Activated CD8-positive, alpha-beta T cell treated with anti-CD3 and anti-CD28 coated beads, Interleukin-2, amount 10 ng/mL, durations not matched to agents 7 days and 5 days (primary cell): ENCODE measurements around the gene MYOG. TPM values are rescaled to one million over a fixed set of nuclear protein-coding genes. Genes with fewer than 3 reads are reported as not detected.
A peak's percentile ranks its signal among the peaks of the same experiment; 100 is the strongest.

Experiments used
- ATAC-seq: fragments of 150-1000 bp; cut with Tn5 transposase; one replicate; pipeline ENCODE4 v1.10.0; 2021; ENCODE audit warnings: moderate library complexity
- CTCF ChIA-PET: fragments of 350-600 bp; sonication (Branson Sonifier 250); formaldehyde crosslinking; loops from one replicate; lab custom pipeline; 2021; ENCODE audit warnings: antibody characterized with exemption; lab: Charles Lee
- POLR2A ChIA-PET: fragments of 350-600 bp; sonication (Branson Sonifier 250); formaldehyde crosslinking; loops from one replicate; lab custom pipeline; 2021; ENCODE audit warnings: antibody characterized with exemption; lab: Charles Lee
- DNase-seq: peaks from one replicate; pipeline ENCODE4 v3.0.0-alpha.2; 2020
- H3K27ac Mint-ChIP-seq: one replicate; pipeline ENCODE4 v1.8.0; 2021; ENCODE audit warnings: mild to moderate bottlenecking, mixed read lengths
- H3K27me3 Mint-ChIP-seq: one replicate; pipeline ENCODE4 v1.8.0; 2021; ENCODE audit warnings: low read depth, mixed read lengths
- H3K36me3 Mint-ChIP-seq: one replicate; pipeline ENCODE4 v1.8.0; 2021; ENCODE audit warnings: low read depth, mixed read lengths
- H3K4me1 Mint-ChIP-seq: one replicate; pipeline ENCODE4 v1.8.0; 2021; ENCODE audit warnings: low read depth, mixed read lengths
- H3K4me3 Mint-ChIP-seq: one replicate; pipeline ENCODE4 v1.8.0; 2021; ENCODE audit warnings: mild to moderate bottlenecking, mixed read lengths
- H3K9me3 Mint-ChIP-seq: one replicate; pipeline ENCODE4 v1.8.0; 2022; ENCODE audit warnings: mixed read lengths; ENCODE audit not compliant: insufficient read depth
- total RNA-seq, 2 experiments: library from RNA; stranded (reverse); gene quantifications; one replicate each; pipeline ENCODE4 v1.2.3, GENCODE V29; 2021

MYOG gene
- total RNA-seq, 2 experiments from 2014 or later, result not detected

DNA sequence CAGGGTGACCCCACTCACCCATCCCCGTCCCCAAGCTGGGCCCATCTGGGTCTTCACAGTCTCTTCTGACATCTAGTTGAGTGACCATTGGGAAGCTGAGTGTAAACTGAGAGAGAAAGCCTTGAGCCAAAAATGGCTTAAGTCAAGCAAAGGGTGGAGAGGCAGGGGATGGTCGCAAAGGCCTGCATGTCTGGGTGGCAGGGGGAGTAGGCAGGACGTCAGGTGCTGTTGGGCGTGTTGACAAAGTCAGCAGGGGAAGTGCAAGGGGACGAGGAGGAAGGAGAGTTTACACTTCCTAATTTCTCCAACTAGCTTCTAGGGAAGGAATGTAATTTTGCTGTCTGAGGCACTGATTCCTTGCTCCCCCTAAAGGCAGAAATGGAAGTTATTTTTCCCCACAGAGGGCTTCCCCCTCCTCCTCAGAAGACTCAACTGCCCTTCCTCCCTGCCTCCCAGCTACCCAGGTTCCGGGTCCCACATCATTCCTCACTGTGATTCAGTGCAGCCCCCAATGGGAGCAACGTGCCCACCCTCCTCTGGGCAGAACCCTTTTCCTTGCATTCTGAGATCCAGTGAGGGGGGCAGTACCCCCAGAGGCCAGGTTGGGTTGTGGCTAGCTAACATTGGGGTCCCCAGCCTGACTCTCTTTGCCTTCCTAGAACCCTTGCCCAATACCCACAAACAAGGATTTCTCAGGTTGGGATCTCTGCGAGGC is 40.5 kb upstream of the MYOG start:
- ATAC-seq (no peak), DNase-seq (no peak)
- ChIA-PET POLR2A (no interaction called here), CTCF (no interaction called here)
- no peak overlapping the region for H3K27ac Mint-ChIP-seq
- no peaks in the 10 kb centered on the region for H3K9me3 Mint-ChIP-seq
- H3K27me3 Mint-ChIP-seq, result peaks cover 61% of the 10 kb centered on the region
- no peak overlapping the region for H3K4me3 Mint-ChIP-seq
- H3K4me1 Mint-ChIP-seq, result peaks cover 22% of the 10 kb centered on the region
- H3K36me3 Mint-ChIP-seq, result no peaks in the 10 kb centered on the region

DNA sequence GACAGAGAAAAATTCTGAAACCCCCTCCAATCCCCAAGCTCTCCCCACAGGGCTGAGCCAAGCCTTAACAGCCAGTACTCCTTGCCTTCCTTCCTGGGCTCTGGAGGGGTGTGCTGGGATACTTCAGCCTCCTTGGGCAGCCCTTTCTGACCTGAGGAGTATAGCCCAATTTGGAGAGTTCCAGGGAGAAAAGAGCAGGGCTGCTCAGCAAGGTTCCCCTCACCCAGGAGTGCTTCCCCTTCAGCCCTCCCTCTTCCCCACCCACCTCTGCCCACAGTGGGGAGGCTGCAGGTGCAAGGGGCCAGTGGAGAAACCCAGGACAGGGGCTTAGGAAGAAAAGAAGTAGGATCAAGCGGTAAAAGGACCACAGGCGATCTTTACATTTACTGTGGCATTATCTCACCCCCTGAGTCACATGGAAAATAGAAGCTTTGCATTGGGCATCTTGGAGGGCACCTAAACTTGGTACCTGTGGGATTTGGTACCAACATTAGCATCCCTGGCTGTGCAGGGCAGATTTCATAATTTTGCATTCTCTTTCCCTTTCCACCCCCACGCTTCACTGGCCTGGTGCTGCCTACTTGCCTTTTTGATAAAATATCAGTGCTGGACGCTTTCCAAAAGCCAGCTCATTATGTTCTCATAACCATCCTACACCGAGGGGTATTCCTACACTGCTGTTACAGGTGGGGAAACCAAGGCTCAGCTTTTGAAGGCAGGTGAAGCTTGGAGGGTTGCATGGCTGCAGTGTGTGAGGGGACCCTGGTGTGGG is 38.9 kb upstream of the MYOG start:
- Mint-ChIP-seq H3K27ac (no peak overlapping the region), H3K4me3 (no peak overlapping the region), H3K36me3 (no peaks in the 10 kb centered on the region), H3K4me1 (peaks cover 26% of the 10 kb centered on the region), H3K27me3 (peaks cover 72% of the 10 kb centered on the region), H3K9me3 (no peaks in the 10 kb centered on the region)
- POLR2A ChIA-PET, result no interaction called here
- ATAC-seq (no peak), DNase-seq (no peak)
- CTCF ChIA-PET, result interaction anchor here (1.3 kb wide), 1 partner anchor 12 kb away, joined by 3 read pairs; no protein-coding TSS in a partner anchor

DNA sequence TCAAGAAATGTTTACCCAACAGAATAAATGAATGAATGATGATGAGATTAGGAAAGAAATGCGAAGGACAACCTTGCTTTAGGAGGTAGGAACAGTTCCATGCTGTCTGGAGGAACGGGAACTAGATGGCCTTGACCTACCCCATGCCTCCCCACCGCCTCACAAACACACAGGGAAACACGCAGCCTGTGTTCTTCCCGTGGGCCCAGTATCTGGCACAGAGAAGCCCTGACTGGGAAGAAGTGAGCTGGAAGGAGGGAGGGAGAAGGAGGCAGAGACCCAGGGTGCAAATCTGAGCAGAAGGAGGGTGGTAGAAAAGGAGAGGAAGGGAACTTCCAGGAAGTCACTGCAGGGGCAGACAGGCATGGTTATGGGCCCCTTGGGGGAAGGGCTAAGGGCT is 38.2 kb upstream of the MYOG start:
- Mint-ChIP-seq H3K4me3 (no peak overlapping the region), H3K36me3 (no peaks in the 10 kb centered on the region), H3K9me3 (no peaks in the 10 kb centered on the region), H3K4me1 (peaks cover 26% of the 10 kb centered on the region), H3K27ac (no peak overlapping the region), H3K27me3 (peaks cover 66% of the 10 kb centered on the region)
- ChIA-PET CTCF (no interaction called here), POLR2A (no interaction called here)
- ATAC-seq (no peak), DNase-seq (no peak)

GRCh38 chr1:203122159-203122558 is 36.3 kb upstream of the MYOG start:
- ChIA-PET CTCF (no interaction called here), POLR2A (no interaction called here)
- no peak for ATAC-seq
- H3K36me3 Mint-ChIP-seq, result no peaks in the 10 kb centered on the region
- DNase-seq, result no peak
- peaks cover 64% of the 10 kb centered on the region for H3K27me3 Mint-ChIP-seq
- no peak overlapping the region for H3K4me3 Mint-ChIP-seq
- H3K4me1 Mint-ChIP-seq, result peaks cover 20% of the 10 kb centered on the region
- H3K27ac Mint-ChIP-seq, result no peak overlapping the region
- no peaks in the 10 kb centered on the region for H3K9me3 Mint-ChIP-seq

- no peaks in the 10 kb centered on the region for H3K9me3 Mint-ChIP-seq
- no peak overlapping the region for H3K4me3 Mint-ChIP-seq
- no peaks in the 10 kb centered on the region for H3K36me3 Mint-ChIP-seq
- POLR2A ChIA-PET, result interaction anchor here (0.7 to 1.1 kb wide), 2 partner anchors 9 to 730 kb away, joined by 3 to 4 read pairs; no protein-coding TSS in a partner anchor
- H3K27me3 Mint-ChIP-seq, result peaks cover 57% of the 10 kb centered on the region
- no peak for DNase-seq
- H3K4me1 Mint-ChIP-seq, result peaks cover 16% of the 10 kb centered on the region
- H3K27ac Mint-ChIP-seq, result no peak overlapping the region
- CTCF ChIA-PET, result interaction anchor here (0.8 to 1.2 kb wide), 3 partner anchors 51 to 147 kb away, joined by 3 to 6 read pairs (median 4); no protein-coding TSS in a partner anchor
- ATAC-seq, result peak; percentile 23
Measured at GRCh38 chr1:203121186-203122015, 35.6 kb upstream of the MYOG start.

DNA sequence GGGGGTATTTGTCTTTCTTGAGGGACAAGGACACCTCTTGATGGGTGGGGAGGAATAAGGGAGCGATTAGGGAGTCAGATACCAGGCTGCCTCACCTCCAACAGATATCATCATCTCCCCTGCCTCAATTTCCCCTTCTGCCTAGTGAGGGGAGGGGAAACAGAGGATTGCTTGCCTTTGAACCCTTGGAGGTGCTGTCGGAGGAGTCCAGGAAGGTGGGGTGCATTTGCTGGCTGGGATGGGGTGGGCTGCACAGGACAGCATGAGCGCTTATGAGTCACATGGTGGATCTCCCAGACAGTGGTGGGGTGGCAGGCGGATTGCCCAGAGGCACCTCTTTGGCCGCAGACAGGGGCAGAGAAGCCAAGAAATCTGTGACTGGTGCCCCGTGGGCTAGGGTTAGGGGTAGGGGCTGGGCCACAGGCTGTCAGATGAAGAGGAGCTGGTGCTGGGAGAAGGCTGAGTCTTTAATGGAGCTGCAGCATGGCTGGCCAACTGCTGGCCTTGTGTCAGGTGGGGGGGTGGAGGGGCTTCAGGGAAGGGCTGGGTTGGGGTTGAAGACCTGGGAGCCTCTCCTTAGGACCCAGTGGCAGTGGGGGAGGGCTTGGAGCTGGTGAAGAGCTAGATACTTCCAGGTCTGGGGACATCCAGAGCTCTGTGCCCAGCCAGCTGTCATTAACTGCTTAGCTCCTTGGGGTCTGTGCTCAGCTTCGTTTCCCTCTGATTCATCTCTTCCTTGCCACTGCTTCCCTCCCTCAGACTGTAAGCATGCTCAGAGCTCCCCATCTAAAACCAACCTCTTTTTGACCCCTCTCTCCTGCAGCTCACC is 34.7 kb upstream of the MYOG start:
- peaks cover 53% of the 10 kb centered on the region for H3K27me3 Mint-ChIP-seq
- POLR2A ChIA-PET, result interaction anchor here (0.7 to 1.1 kb wide), 2 partner anchors 9 to 731 kb away, joined by 3 to 4 read pairs; no protein-coding TSS in a partner anchor
- no peaks in the 10 kb centered on the region for H3K9me3 Mint-ChIP-seq
- no peak for ATAC-seq
- H3K27ac Mint-ChIP-seq, result no peak overlapping the region
- peaks cover 16% of the 10 kb centered on the region for H3K4me1 Mint-ChIP-seq
- peak; percentile 19 for DNase-seq
- CTCF ChIA-PET, result interaction anchor here (0.8 to 1.2 kb wide), 3 partner anchors 52 to 148 kb away, joined by 3 to 6 read pairs (median 4); no protein-coding TSS in a partner anchor
- H3K36me3 Mint-ChIP-seq, result no peaks in the 10 kb centered on the region
- no peak overlapping the region for H3K4me3 Mint-ChIP-seq

- DNase-seq, result peak; percentile 54
Measured at GRCh38 chr1:203117611-203118575, 32.1 kb upstream of the MYOG start.

GRCh38 chr1:203116091-203116820 is 30.4 kb upstream of the MYOG start:
- no peaks in the 10 kb centered on the region for H3K36me3 Mint-ChIP-seq
- no peaks in the 10 kb centered on the region for H3K9me3 Mint-ChIP-seq
- H3K4me3 Mint-ChIP-seq, result no peak overlapping the region
- DNase-seq (no peak), ATAC-seq (no peak)
- ChIA-PET POLR2A (no interaction called here), CTCF (interaction anchor here (2.9 to 3.8 kb wide), 2 partner anchors 56 to 101 kb away, joined by 25 to 51 read pairs; no protein-coding TSS in a partner anchor)
- peaks cover 42% of the 10 kb centered on the region for H3K27me3 Mint-ChIP-seq
- no peak overlapping the region for H3K27ac Mint-ChIP-seq
- peaks cover 4% of the 10 kb centered on the region for H3K4me1 Mint-ChIP-seq

More at GRCh38 chr1:203117611-203118575, 32.1 kb upstream of the MYOG start:
- Mint-ChIP-seq H3K36me3 (no peaks in the 10 kb centered on the region), H3K4me3 (no peak overlapping the region), H3K27me3 (peaks cover 43% of the 10 kb centered on the region), H3K27ac (no peak overlapping the region), H3K4me1 (peaks cover 16% of the 10 kb centered on the region), H3K9me3 (no peaks in the 10 kb centered on the region)
- ATAC-seq, result peak; percentile 80
- ChIA-PET CTCF (interaction anchor here (0.6 to 3.8 kb wide), 16 partner anchors 12 to 315 kb away, joined by 3 to 51 read pairs (median 4); no protein-coding TSS in a partner anchor), POLR2A (interaction anchor here (1.0 kb wide), 1 partner anchor 11 kb away, joined by 3 read pairs; no protein-coding TSS in a partner anchor)

- H3K9me3 Mint-ChIP-seq, result no peaks in the 10 kb centered on the region
- no peaks in the 10 kb centered on the region for H3K36me3 Mint-ChIP-seq
- CTCF ChIA-PET, result interaction anchor here (0.9 to 1.8 kb wide), 2 partner anchors 18 to 58 kb away, joined by 3 to 4 read pairs; no protein-coding TSS in a partner anchor
- DNase-seq (no peak), ATAC-seq (no peak)
- no peaks in the 10 kb centered on the region for H3K4me1 Mint-ChIP-seq
- H3K27me3 Mint-ChIP-seq, result peaks cover 43% of the 10 kb centered on the region
- H3K27ac Mint-ChIP-seq, result no peak overlapping the region
- H3K4me3 Mint-ChIP-seq, result no peak overlapping the region
- POLR2A ChIA-PET, result no interaction called here
Measured at GRCh38 chr1:203114202-203114601, 28.4 kb upstream of the MYOG start.
